Left renal pelvis (tissue), 4 donors: Measurements from ENCODE around the gene HBEGF. TPM values are rescaled to one million over a fixed set of nuclear protein-coding genes. Genes with fewer than 3 reads are reported as not detected.

ENCODE experiments used
- DNase-seq, 4 donors: peaks; one replicate each; pipeline ENCODE4 v3.0.0-alpha.2; 2013; ENCODE audit warnings: low read depth in 4 of 4, low spot score in 3 of 4
- polyA plus RNA-seq, 4 donors: library from polyadenylated mRNA; unstranded; fragments of 120-200 nt; gene quantifications; one replicate each; pipeline ENCODE4 v1.2.1, GENCODE V29; 2013; ENCODE audit not compliant: insufficient read length in 4 of 4

HBEGF gene
- polyA plus RNA-seq, 4 donors: 8.9 to 11.4 (median 10.7) TPM

DNA sequence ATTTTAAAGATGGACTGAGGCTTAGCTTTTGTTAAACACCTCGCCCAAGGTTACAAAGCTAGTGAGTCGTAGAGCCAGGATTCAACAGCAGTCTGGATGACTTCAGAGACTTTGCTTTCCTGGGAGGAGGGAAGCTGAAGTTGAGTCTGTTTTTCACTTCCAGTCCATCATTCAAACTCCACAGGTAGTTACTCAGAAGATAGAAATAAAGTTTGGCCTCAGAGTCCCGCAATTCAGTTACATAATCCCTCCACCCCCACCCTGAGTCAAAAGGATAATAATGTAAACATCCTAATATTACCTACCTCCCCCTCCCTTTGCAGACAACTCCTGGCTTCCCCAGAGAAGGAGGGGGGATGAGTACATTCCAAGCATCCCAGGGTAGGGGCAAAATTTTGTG, 8.1 kb downstream of the HBEGF start:
- no peak for DNase-seq

DNA sequence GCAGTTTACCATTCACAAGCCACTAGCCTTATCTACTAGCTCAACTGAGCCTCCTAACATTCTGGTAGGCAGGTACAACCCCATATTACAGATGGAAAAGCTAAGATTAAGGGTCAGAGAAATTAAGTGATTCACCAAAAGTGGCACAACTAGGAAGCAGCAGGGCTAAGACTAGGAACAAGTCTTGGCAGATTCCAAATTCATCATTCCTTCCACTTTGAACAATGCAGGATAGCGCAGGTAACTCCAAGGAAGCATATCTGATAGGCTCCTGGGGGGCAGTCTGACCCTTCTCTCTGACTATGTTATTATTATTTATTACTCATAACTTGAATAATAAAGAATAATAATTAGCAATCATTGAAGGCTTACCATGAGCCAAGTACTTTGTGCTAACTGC, 8.5 kb downstream of the HBEGF start:
- DNase-seq: no peak

DNA sequence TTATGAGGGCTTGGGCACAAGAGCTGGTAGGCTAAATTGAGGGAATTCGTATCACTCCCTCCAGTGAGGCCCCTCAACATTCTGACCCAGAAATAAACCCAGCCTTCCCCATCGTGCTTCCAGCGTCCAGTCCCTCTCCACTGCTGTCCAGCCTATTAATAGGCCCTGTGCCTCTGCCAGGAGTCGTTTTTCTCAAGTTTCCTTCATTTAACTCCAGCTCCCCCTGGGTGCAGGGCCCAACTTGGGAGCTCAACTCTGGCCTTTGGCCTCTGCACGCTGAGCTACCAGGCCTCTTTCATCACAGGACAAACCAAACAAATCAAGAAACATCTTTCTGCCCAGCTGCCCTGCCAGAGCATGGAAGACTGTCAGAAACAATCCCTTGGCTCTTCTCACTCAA, 10.0 kb downstream of the HBEGF start:
- DNase-seq: no peak

DNA sequence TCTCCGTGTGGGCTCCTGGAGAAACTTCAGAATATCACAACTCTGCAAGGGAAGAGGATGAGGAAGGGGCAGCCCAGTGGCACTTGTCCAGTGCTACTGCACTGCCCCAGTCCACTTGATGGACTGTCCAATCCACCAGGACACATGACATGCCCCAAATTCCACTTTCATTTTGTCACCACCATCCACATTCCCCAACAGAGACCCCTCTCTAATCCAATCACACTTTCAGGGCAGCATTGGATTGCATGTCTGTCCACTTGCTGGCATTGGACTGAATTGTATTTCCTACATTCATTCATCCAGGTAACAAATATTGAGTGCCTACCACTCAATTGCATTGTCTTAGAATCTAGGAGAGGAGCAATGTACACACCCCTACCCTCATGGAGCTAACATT, 14.8 kb downstream of the HBEGF start:
- DNase-seq: no peak

DNA sequence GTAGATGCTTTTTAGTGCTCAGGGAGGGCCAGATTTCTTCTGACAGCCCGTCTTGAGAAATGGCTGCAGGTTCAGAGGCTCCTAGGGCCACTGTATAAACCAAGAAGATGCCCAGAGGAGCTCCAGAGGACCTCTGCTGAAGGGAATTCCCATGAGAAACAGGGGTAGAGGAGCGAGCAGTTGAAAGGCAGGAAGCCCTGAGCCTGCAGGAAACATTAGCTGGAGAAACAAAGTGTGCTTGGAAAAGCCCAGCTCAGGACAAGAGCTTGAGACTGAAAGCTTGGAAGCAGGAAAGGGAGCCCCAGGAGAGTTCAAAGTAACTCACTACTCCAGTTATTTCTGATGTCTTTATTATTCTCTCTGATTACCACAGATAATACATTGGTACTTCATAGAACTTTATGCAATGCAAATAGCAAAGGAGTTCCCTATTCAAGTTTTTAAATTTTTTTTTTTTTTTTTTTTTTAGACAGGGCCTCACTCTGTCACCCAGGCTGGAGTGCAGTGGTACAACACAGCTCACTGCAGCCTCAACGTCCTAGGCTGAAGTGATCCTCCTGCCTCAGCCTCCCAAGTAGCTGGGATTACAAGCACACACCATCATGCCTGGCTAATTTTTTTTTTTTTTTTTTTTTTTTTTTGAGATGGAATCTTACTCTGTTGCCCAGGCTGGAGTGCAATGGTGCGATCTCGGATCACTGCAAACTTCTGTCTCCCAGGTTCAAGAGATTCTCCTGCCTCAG, 16.5 kb downstream of the HBEGF start:
- no peak for DNase-seq

DNA sequence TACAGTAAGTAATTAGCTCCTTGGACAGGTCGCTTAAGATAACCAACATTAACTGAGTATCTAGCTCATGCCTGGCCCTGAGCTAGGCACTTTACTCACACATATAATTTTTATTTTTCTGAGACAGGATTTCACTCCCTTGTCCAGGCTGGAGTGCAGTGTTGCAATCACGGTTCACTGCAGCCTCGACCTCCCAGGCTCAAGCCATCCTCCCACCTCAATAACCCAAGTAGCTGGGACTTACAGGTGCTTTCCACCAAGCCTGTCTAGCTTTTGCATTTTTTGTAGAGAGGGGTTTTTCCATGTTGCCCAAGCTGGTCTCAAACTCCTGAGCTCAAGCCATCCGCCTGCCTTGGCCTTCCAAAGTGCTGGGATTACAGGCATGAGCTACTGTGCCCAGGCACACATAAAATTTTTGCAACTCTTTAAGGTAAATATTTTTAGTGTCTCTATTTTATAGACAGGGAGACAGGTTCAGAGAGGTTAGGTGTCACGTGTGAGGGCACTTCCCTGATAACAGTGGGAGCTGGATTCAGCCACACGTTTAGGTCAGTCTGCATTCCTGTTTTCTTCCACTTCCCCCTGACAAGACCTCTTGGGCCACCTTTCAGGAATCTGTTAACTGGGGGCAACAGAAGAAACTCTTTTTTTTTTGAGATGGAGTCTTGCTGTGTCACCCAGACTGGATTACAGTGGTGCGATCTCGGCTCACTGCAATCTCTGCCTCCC, 18.2 kb downstream of the HBEGF start:
- no peak for DNase-seq

DNA sequence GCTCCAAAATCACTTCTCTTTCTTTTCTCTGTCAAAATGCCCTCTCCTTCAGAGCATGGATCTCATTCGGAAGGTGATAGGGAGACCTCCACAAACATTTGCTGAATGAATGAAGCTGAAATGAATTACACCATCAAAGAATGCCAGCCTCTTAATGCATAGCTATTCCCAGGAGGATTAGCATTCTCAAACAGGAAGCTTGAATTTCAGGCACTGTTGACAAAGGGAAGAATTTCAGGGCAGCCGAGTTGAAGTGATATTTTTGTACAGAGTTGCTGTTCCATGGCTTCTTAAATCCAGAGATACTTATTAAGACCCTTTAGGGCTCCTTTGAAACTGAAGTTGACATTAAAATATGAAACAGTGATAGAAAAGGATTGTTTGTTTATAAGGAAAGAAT, 18.8 kb downstream of the HBEGF start:
- no peak for DNase-seq

DNA sequence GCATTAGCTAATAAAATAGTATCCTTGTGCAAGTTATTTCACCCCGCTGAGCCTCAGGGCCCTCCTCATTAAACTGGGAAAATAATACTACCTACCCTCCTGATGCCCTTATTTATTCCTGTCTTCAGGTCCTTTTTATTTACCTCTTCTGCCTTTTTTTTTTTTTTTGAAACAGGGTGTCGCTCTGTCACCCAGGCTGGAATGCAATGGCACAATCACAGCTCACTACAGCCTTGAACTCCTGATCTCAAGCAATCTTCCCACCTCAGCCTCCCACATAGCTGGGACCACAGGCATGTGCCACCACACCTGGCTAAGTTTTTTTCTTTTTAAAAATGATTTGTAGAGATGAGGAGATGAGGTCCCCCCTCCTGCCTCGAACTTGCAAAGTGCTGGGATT, 20.9 kb downstream of the HBEGF start:
- no peak for DNase-seq

DNA sequence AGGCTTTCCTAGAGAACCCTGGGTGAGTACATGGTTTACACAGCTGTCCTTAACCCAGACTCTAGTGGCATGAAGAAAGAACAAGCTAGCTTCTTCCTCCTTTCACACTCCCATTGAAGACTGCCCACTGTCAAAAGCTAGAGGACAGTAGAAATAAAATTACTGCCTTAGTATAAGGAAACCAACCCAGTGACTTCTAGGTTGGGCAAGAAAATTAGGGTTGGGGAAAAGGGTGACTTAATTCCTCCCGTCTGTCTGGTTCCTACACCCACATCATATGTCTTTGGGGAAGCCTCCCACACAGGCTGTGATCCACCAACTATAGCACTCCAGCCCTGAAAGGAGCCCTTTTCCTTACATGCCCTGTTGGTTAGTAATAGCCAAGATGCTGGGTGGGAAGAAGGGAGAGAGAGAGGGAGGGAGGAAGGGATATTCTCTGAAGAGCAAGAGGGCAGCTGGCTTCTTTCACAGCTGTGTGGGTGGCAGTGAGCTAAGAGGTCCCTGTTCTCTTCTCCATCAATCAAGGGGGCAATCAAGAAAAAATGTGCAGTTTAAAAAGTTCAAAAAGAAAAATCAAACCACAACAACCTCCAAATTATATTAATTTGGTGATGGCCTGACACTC, 21.7 kb downstream of the HBEGF start:
- DNase-seq: peak in 1 of 4 donors; percentile 32

DNA sequence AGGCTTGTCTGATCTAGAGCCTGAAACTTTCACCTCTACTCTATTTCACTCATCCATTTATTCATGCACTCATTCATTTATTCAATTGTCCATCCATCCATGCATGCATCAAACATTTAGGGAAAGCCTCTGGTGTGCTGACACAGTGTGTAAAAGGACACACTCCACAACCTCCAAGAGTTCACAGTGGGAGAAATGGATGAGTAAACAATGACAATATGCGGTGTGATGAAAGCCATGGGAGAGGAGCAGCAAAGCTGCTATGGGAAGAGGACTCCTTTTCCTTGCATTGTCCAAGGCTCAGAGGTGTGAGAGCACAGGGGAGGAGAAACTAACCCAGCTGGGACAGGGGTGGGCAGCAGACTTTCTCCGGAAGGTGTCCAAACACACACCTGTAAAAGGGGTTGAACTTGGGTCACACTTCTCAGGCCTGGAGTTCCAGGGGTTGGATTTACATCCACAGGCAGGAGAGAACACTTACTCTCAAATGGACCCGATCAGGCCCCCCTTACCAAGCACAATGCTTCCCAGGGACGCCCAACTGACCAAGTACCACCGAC, 22.3 kb downstream of the HBEGF start:
- DNase-seq: no peak

DNA sequence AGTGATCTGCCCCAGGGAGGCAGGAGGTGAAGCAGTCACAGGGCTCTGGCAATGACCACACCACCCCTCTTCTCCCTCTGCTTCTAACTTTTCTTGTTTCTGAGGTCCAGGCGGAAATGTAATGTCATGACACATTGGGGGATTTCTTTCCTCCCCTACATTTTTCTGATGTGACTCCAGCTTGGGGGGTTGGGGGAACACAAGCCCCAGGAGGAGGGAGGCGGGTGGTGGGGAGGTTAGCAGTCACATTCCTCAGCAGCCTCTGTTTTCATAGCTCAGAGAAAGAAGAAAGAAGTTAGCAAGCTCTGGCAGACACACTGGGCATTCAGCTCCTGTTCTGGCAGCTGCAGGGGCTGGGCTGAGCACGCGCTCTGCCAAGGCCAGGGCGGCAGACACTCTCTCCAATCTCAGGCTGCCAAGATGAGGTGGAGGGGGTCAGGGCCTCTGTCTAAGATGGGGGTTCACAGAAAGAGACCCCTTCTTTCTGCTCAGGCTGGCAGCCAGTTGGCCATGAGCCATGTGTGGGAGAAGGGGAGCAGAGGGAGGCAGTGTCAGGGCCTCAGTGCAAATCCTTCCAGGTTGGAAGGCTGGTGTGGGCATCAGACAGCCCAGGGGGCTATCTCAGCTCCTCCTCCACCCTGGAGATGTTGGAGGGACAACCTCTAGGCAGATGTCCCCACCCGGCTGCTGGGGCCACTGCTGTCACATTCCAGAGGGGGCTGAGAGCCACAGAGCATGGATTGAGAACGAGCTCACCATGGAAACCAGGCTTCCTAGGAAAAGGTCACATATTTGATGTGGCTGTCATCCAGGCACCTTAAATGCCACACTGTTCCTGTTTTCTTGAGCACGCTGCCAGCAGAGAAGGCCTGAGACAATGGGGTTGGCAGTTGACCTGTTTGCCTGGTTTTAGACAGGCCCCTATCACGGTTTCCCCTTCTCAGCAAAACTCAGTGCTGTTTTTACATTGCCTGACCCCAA, 23.4 kb downstream of the HBEGF start:
- DNase-seq: no peak

DNA sequence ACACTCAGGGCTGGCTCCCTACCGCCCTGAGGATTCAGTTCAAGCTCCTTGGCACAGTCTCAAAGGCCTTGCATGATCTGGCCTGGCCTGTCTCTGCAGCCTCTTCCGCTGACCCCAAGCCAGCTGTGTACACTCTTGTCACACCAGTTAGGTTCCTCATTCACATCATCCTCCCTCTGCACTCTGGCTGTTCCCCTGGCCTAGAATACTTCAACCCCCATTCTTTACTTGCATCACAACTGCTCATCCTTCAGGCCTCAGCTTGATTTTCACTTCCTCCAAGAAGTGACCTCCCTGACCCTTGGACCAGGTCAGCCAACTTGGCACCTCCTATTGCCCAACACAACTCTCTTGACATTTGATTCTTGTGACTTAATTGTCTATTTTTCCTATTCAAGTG, 24.6 kb downstream of the HBEGF start:
- no peak for DNase-seq

DNA sequence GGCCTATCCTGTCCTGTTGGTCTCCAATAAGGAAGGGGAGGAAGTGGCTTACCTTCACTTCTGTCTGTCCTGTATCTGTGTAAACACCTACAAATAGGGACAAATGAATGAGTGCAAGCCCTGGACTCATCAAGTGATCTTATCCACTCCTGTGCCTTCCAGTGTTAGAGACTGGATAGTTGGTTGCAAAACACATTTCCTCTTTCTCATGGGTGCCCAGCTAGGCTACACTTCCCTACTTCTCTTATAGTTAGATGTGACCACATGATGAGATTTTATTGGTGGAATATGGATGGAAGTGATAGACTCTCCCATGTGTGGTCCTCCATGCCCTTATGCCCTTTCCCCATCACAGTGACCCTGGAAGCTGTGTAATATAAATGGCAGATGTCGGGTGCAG, 26.6 kb downstream of the HBEGF start:
- no peak for DNase-seq

DNA sequence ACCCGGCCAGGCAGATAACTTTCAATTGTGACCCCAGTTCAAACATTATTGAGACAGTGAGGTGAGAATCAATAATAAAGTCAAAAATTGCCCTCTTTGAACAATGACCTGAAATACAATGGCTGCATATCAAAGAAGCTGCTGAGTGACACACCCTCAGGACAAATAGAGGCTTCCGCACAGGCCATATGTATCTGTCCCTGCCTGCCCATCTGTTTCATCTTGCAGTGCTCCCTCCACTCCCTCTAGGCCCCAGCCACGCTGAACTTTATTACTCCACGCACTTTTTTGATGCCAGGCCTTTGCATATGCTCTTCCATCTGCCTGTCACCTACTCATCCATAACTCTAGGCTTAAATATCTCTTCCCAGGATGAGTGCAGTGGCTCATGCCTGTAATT, 27.6 kb downstream of the HBEGF start:
- DNase-seq: no peak

DNA sequence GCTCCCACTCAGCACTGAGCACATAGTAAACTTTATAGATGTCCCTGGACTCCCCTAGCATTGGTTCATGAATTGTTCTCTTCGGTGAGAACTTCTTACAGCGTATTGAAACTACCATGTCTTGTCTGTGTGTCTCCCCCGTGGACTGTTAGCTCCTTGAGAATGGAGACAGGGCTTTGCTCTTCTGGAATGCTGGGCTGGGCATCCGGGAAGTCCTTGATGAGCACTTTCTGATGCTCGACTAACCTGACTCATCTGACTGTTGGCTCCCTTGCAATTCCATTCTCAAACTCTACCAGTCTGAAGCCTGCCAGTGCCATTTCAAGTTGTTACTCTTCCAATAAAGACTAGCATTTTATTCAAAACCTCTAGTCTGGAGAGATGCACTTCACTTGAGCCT, 28.5 kb downstream of the HBEGF start:
- DNase-seq: no peak

DNA sequence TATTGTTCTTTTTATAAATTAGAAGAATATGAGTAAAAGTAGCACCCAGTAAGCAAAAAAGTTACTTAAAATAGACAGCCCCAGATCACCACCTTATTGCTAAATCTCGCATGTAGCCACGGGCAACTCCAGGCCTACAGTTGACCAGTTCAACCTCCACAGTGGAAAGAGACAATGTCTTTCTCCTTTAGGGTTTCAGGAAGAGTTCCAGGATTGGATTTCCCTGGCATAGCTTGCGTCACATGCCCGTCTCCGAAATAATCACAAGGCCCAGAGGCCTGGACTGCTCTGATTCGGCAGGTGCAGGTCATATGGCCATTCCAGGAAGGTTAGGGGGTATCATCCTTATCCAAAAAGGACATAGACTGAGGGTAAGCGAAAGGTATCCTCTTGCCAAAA, 33.6 kb downstream of the HBEGF start:
- DNase-seq: no peak

DNA sequence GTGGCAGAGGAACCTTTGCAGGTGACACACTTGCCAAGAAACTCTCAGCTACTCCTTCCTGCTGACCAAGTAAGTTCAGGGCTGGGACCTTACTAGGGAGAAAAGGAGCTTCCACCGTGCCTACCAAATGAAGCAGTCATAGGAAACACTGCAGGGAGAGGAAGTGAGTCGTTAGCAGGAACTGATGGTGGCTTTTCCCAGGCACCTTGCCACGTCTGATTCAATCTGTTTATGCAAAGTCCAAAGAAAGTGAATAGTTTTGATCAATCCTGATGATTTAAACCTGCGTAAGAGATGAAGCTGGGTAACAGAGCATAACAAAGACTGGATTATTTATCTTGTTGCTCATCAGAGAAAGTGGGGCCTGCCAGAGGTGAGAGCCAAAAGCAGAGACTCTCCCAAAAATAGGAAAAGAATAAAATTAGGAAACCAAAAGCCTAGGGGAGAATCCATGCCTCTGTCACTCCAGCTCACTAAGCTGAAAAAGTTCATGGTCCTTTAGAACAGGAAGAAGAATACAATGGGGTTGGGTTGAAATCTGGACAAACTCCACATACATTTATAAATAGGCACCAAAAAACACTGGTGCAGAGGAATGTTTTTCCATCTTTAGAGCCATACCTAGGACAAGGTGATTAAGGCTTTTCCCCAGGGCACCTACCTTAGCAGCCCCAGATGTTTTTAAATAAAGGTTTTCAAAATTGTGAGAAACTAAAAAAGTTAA, 34.2 kb downstream of the HBEGF start:
- DNase-seq: no peak

DNA sequence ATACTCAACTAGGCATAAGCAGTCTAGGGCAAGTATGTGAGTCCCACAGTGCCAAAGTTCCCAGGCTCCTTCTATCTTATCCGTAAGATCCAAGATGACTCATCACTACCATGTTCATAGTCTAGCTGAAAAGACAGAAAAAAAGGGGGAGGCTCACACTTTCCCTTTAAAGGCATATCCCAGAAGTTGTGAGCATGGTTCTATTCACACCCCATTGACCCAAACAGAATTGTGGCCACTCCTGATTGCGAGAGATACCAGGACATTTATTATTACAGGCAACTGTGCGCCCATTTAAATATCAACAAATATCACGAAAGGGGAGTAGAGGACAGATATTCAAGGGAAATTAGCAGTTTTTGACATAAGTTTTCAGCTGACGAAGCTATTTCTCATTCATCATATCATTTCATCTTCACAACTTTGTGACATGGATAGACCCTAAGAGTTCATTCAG, 35.4 kb downstream of the HBEGF start:
- no peak for DNase-seq

DNA sequence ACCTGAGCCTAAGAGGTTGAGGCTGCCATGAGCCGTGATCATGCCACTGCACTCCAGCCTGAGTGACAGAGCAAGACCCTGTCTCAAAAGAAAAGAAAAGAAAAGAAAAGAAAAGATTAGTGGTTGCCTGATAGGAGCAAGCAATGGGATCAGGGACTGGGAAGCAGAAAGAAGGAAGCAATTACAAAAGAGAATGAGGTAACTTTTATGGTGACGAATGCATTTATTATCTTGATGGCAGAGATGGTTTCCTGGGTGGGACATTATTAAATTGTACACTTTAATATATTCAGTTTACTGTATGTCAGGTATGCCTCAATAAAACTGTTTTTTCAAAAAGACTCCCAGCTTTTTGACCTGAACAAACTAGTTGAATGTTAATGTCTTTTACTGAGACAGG, 36.0 kb downstream of the HBEGF start:
- DNase-seq: no peak
